ENCODE data around the gene COG5. TPM values are rescaled to one million over a fixed set of nuclear protein-coding genes. Genes with fewer than 3 reads are reported as not detected.

COG5 gene
- 36.5 and 40.6 TPM in 2 replicates for total RNA-seq (2014; rRNA removed; shearing (Covaris generic))
- 11.0 and 15.4 TPM in 2 replicates for polyA plus RNA-seq (2016; fragmentation: Nextera tagmentation; extraction: Ambion mirVana)
- long read RNA-seq, full-length matches to known transcripts, result 2 of 3 reads
- long read RNA-seq, partial matches to known transcripts, result 1 of 3 reads
- long read RNA-seq, other reads (novel, unspliced or antisense), result 0 of 3 reads

DNA sequence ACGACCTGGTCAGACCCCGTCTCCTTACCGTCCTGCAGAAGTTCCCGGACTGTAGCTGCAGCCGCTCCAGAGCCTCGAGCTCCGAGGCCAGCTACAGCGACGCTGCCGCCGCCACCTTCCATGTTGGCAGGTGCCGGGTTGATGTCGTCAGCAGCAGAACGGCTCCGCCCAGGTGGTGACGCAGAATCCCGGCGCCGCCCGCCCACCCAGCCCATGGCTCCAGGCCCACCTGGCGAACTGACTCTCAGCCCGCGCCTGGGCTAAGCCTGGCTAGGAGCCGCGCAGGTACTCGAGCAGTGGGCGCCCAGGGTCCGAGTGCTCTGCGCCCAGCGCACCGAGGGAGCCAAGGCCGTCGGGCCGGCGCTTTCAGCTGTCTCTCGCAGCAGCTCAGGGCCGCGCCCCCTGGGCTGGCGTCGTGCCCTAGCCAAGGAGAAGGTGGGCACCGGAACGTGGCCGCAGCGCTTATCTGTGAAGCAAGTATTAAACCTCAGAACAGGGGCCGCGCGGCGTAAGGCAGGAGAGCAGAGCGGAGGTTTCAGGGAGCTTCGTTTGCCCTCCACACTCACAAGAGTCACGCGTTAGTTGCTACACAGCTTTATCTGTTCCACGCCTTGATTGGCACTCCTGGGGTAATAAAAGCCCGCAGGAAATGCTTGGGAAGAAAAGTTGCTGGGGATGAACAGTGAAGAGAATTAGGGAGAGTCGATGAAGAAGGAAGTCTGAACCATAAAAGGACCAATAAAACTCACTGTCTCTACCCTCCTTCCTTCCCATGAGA is at the start of gene COG5, which contains the start of gene DUS4L:
TSS of gene COG5 (minus strand) at position 146 of the 778 bp plus-strand sequence. CDS start at position 122, 24 bp downstream.
TSS of gene DUS4L (plus strand) at position 197 of the 778 bp plus-strand sequence. CDS start 3,100 bp downstream, outside the sequence.
- peak within 1 kb of the TSS; percentile 97 for H2AFZ ChIP-seq
- peak; percentile 90 for DNase-seq (ENCODE audit: low spot score)
- no peaks in the 10 kb centered on the region for H3K9me2 ChIP-seq (ENCODE audit: insufficient read depth)
- H3K27me3 ChIP-seq (ENCODE audit: insufficient read depth), result no peaks in the 10 kb centered on the region
- peaks cover 11% of the 10 kb centered on the region for H4K20me1 ChIP-seq (replicated peaks; ENCODE audit: insufficient read depth)
- peak; percentile 97 for ATAC-seq
- no peaks in the 10 kb centered on the region for H3K9me3 Mint-ChIP-seq
- peaks cover 13% of the 10 kb centered on the region for H3K4me1 Mint-ChIP-seq
- peaks cover 10% of the 10 kb centered on the region for H3K4me1 ChIP-seq (ENCODE audit: insufficient read depth)
- peak within 1 kb of the TSS; percentile 90 for H3K4me3 ChIP-seq
- H3K4me3 Mint-ChIP-seq, result peak within 1 kb of the TSS; percentile 83
- H3K27me3 Mint-ChIP-seq (ENCODE audit: insufficient read depth, low read depth, poor library complexity), result no peaks in the 10 kb centered on the region
- TF ChIP-seq CREB1 (CRISPR knock-in tag; IDR thresholded peaks at IDR 0.05; ENCODE audit: low read depth) (peak; percentile 96), NANOG (IDR thresholded peaks at IDR 0.05; ENCODE audit: borderline replicate concordance) (no peak), ETS1 (IDR thresholded peaks at IDR 0.05) (peak; percentile 76), POLR2AphosphoS5 (IDR thresholded peaks at IDR 0.05; ENCODE audit: low read depth) (peak; percentile 97)
- TF ChIP-seq, protein P1, sequence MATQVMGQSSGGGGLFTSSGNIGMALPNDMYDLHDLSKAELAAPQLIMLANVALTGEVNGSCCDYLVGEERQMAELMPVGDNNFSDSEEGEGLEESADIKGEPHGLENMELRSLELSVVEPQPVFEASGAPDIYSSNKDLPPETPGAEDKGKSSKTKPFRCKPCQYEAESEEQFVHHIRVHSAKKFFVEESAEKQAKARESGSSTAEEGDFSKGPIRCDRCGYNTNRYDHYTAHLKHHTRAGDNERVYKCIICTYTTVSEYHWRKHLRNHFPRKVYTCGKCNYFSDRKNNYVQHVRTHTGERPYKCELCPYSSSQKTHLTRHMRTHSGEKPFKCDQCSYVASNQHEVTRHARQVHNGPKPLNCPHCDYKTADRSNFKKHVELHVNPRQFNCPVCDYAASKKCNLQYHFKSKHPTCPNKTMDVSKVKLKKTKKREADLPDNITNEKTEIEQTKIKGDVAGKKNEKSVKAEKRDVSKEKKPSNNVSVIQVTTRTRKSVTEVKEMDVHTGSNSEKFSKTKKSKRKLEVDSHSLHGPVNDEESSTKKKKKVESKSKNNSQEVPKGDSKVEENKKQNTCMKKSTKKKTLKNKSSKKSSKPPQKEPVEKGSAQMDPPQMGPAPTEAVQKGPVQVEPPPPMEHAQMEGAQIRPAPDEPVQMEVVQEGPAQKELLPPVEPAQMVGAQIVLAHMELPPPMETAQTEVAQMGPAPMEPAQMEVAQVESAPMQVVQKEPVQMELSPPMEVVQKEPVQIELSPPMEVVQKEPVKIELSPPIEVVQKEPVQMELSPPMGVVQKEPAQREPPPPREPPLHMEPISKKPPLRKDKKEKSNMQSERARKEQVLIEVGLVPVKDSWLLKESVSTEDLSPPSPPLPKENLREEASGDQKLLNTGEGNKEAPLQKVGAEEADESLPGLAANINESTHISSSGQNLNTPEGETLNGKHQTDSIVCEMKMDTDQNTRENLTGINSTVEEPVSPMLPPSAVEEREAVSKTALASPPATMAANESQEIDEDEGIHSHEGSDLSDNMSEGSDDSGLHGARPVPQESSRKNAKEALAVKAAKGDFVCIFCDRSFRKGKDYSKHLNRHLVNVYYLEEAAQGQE (IDR thresholded peaks at IDR 0.05; ENCODE audit: unreplicated experiment), result peak; percentile 3
- H3K36me3 Mint-ChIP-seq (ENCODE audit: low read depth), result peaks cover 7% of the 10 kb centered on the region; the same call in 2 of the 3 replicates
- H3F3A ChIP-seq (replicated peaks; ENCODE audit: low read depth), result no peaks in the 10 kb centered on the region
- H3K27ac ChIP-seq (ENCODE audit: low read depth), result peak within 1 kb of the TSS; percentile 96
- peaks cover 47% of the 10 kb centered on the region for H3K79me2 ChIP-seq (replicated peaks; ENCODE audit: insufficient read depth)
- H3K4me2 ChIP-seq, result peak within 1 kb of the TSS; percentile 96
- H3K27ac Mint-ChIP-seq, result peak within 1 kb of the TSS; percentile 97
- no peaks in the 10 kb centered on the region for H3K36me3 ChIP-seq (ENCODE audit: insufficient read depth)

GRCh38 chr7:107613439-107613838 is 49.7 kb upstream of the COG5 start:
- Mint-ChIP-seq H3K4me1 (no peaks in the 10 kb centered on the region), H3K27me3 (ENCODE audit: insufficient read depth, low read depth, poor library complexity) (no peaks in the 10 kb centered on the region), H3K27ac (no peak overlapping the region), H3K4me3 (no peak overlapping the region), H3K9me3 (no peaks in the 10 kb centered on the region), H3K36me3 (ENCODE audit: low read depth) (no peaks in the 10 kb centered on the region)
- ATAC-seq (no peak), DNase-seq (ENCODE audit: low spot score) (no peak)
- Histone ChIP-seq H3K4me2 (no peak overlapping the region), H3K9me2 (ENCODE audit: insufficient read depth) (no peaks in the 10 kb centered on the region), H3K4me3 (no peak overlapping the region), H3K27me3 (ENCODE audit: insufficient read depth) (no peaks in the 10 kb centered on the region), H2AFZ (no peak overlapping the region), H3K27ac (ENCODE audit: low read depth) (no peak overlapping the region), H4K20me1 (replicated peaks; ENCODE audit: insufficient read depth) (no peaks in the 10 kb centered on the region), H3K4me1 (ENCODE audit: insufficient read depth) (no peaks in the 10 kb centered on the region), H3K36me3 (ENCODE audit: insufficient read depth) (no peaks in the 10 kb centered on the region), H3F3A (replicated peaks; ENCODE audit: low read depth) (no peaks in the 10 kb centered on the region), H3K79me2 (replicated peaks; ENCODE audit: insufficient read depth) (no peaks in the 10 kb centered on the region)
- TF ChIP-seq, protein P1 (IDR thresholded peaks at IDR 0.05; ENCODE audit: unreplicated experiment), result no peak
- TF ChIP-seq ZNF331 (CRISPR knock-in tag; IDR thresholded peaks at IDR 0.05; ENCODE audit: low read depth) (no peak), EZH2 (IDR thresholded peaks at IDR 0.05; ENCODE audit: low read depth, unreplicated experiment) (no peak), EZH2phosphoT487 (IDR thresholded peaks at IDR 0.05; ENCODE audit: unreplicated experiment) (no peak), POLR2AphosphoS5 (IDR thresholded peaks at IDR 0.05; ENCODE audit: low read depth) (no peak), CTCF (conservative IDR thresholded peaks at IDR 0.05; ENCODE audit: low read depth in 2 of 2) (no peak), ETS1 (IDR thresholded peaks at IDR 0.05) (no peak), NANOG (IDR thresholded peaks at IDR 0.05; ENCODE audit: borderline replicate concordance) (no peak), STAT1 (IDR thresholded peaks at IDR 0.05; ENCODE audit: unreplicated experiment) (no peak)
